Caco-2 (cell line): ENCODE results near the gene VCP. TPM values are rescaled to one million over a fixed set of nuclear protein-coding genes. Genes with fewer than 3 reads are reported as not detected.

Source experiments
- Bru-seq: library from RNA; stranded (reverse); fragments of 400-500 nt; gene quantifications from one replicate; lab custom pipeline; 2021; lab: Mats Ljungman, UMichigan
- BruChase-seq, 2 experiments: library from RNA; stranded (reverse); fragments of 400-500 nt; gene quantifications; one replicate each; lab custom pipeline; 2021; lab: Mats Ljungman, UMichigan
- BruUV-seq: library from RNA; stranded (reverse); fragments of 400-500 nt; replicated peaks from 2 replicates; lab custom pipeline; 2021; lab: Mats Ljungman, UMichigan
- CTCF ChIA-PET: fragments of 300-600 bp; sonication (Branson Sonifier 250); formaldehyde crosslinking; loops from one replicate; lab custom pipeline; 2022; ENCODE audit warnings: antibody characterized with exemption; lab: Charles Lee
- POLR2A ChIA-PET: fragments of 300-600 bp; sonication (Branson Sonifier 250); formaldehyde crosslinking; loops from one replicate; lab custom pipeline; 2022; ENCODE audit warnings: antibody characterized with exemption; lab: Charles Lee
- DNase-seq, 2 experiments: peaks; one replicate each; pipeline versions ENCODE4 v3.0.0 to v3.0.0-alpha.2; 2020 to 2022
- H3K27me3 ChIP-seq: replicated peaks from 2 replicates; pipeline ENCODE4 v1.6.0; 2011; ENCODE audit warnings: low read length; ENCODE audit not compliant: control insufficient read depth, insufficient read depth
- H3K36me3 ChIP-seq: 2 replicates; pipeline ENCODE4 v1.5.1; 2011; ENCODE audit warnings: low read length; ENCODE audit not compliant: control insufficient read depth, insufficient read depth
- H3K4me1 ChIP-seq: fragments of 250-450 bp; sonication (Bioruptor Pico); 2 replicates; pipeline ENCODE4 v1.5.1; 2020; ENCODE audit warnings: mild to moderate bottlenecking
- H3K4me3 ChIP-seq: 2 replicates; pipeline ENCODE4 v1.5.1; 2011; ENCODE audit warnings: low read depth, mild to moderate bottlenecking, control low read depth, low read length
- H3K9me3 ChIP-seq: fragments of 250-450 bp; sonication (Bioruptor Pico); 2 replicates; pipeline ENCODE4 v1.5.1; 2020; ENCODE audit warnings: mild to moderate bottlenecking, moderate library complexity
- H3K27ac Mint-ChIP-seq: one replicate; pipeline ENCODE4 v1.8.0; 2022; ENCODE audit warnings: mixed read lengths; ENCODE audit not compliant: unreplicated experiment
- H3K27me3 Mint-ChIP-seq: one replicate; pipeline ENCODE4 v1.8.0; 2022; ENCODE audit warnings: mixed read lengths; ENCODE audit not compliant: insufficient read depth, unreplicated experiment
- H3K36me3 Mint-ChIP-seq: one replicate; pipeline ENCODE4 v1.8.0; 2022; ENCODE audit warnings: mild to moderate bottlenecking, mixed read lengths; ENCODE audit not compliant: insufficient read depth, unreplicated experiment
- H3K4me1 Mint-ChIP-seq: one replicate; pipeline ENCODE4 v1.8.0; 2022; ENCODE audit warnings: low read depth, mixed read lengths; ENCODE audit not compliant: unreplicated experiment
- H3K4me3 Mint-ChIP-seq: one replicate; pipeline ENCODE4 v1.8.0; 2022; ENCODE audit warnings: mild to moderate bottlenecking, moderate library complexity, mixed read lengths; ENCODE audit not compliant: unreplicated experiment
- H3K9me3 Mint-ChIP-seq: one replicate; pipeline ENCODE4 v1.8.0; 2022; ENCODE audit warnings: mixed read lengths; ENCODE audit not compliant: unreplicated experiment
- intact Hi-C: fragments of 100-400 bp; cut with micrococcal nuclease; formaldehyde crosslinking; loops from one replicate; pipeline ENCODE4 v1.10.0; 2022; ENCODE audit not compliant: unreplicated experiment
- long read RNA-seq: library from polyadenylated mRNA; stranded (forward); transcript quantifications from one replicate; pipeline ENCODE4 v2.0.0, GENCODE V29; 2022
- total RNA-seq: library from RNA; stranded (reverse); gene quantifications from 2 replicates; pipeline ENCODE4 v1.2.3, GENCODE V29; 2022
- TF ChIP-seq, protein P1 (sequence below), 2 experiments: fragments of 200-600 bp in 1 of 2; IDR thresholded peaks; 1 replicate in 1 of 2; 2 replicates in 1 of 2; pipeline versions ENCODE4 v1.5.1 to v1.8.0; 2011 to 2022; ENCODE audit warnings: antibody characterized with exemption in 1 of 2, control low read depth in 1 of 2, inconsistent platforms in 1 of 2, low read depth in 1 of 2, low read length in 1 of 2, mild to moderate bottlenecking in 1 of 2, moderate library complexity in 1 of 2; ENCODE audit not compliant: insufficient read depth in 1 of 2, severe bottlenecking in 1 of 2, unreplicated experiment in 1 of 2

VCP gene
- 281 TPM in 2 replicates for total RNA-seq
- Bru-seq, nascent RNA, result percentile 96 among the genes with signal in this experiment
- BruChase-seq, experiment 1, labeled RNA remaining after a 2-hour chase, result percentile 96 among the genes with signal in this experiment
- BruChase-seq, experiment 2, labeled RNA remaining after a 6-hour chase, result percentile 98 among the genes with signal in this experiment
- long read RNA-seq, full-length matches to known transcripts, result 920 of 1,035 reads
- long read RNA-seq, partial matches to known transcripts, result 36 of 1,035 reads
- long read RNA-seq, other reads (novel, unspliced or antisense), result 79 of 1,035 reads

DNA sequence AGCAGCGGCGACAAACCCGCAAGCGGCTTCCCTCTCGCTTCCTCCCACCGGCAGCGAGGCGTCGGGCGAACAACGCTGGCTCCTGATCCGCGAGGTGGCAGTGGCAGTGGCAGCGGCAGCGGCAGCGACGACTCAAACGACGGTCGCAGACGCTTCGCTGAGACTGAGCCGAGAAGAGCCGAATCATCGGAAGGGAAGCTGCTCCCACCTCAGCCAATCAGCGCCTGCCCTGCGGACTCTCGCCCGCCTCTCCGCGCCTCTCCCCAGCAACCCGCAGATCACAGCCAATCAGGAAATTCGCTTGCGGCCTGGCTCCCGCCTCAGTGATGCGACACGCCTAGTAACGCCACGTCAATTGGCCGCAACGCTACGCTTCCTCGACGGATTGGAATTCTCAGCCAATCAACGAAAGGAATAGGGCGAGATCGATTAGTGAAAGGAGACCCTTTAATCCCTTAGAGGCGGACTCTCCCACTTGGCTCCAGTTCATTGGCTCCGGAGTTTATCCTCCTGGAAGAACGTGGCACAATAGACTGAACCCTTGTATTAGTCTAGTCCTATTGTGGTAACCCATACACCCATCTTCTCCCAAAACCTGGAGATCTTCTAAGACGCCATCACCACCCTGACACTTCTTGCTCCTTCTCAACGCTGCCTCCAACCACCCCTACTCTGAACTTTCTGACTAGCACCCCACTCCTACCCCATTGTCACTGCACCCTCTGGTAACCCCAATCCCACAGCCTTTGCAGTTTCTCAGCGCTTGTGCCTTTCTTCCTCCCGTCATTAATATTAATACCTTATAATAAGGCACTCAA lies at the start of gene VCP:
Gene VCP, minus strand, starts transcription at position 165 of the 818 bp plus-strand sequence. CDS start 272 bp downstream, outside the sequence.
- Mint-ChIP-seq H3K9me3 (no peaks in the 10 kb centered on the region), H3K36me3 (peaks cover 64% of the 10 kb centered on the region), H3K4me3 (peak within 1 kb of the TSS; percentile 93), H3K27me3 (no peaks in the 10 kb centered on the region), H3K27ac (peak within 1 kb of the TSS; percentile 97), H3K4me1 (peaks cover 22% of the 10 kb centered on the region)
- no peaks in the 10 kb centered on the region for H3K27me3 ChIP-seq
- H3K4me3 ChIP-seq, result peak within 1 kb of the TSS; percentile 73
- intact Hi-C loops, result loop anchor here (1.0 kb wide), 3 partner anchors 8 to 83 kb away; partner anchors contain the start of genes DNAJB5 and PIGO
- ChIA-PET CTCF (interaction anchor here (0.6 to 2.2 kb wide), 9 partner anchors 8 to 438 kb away, joined by 3 to 9 read pairs (median 6); partner anchors contain the start of gene ATOSB), POLR2A (interaction anchor here (0.5 to 1.9 kb wide), 15 partner anchors 8 to 660 kb away, joined by 3 to 16 read pairs (median 4); partner anchors contain the start of genes ATOSB, CREB3, DNAJB5 and FANCG)
- TF ChIP-seq, protein P1, sequence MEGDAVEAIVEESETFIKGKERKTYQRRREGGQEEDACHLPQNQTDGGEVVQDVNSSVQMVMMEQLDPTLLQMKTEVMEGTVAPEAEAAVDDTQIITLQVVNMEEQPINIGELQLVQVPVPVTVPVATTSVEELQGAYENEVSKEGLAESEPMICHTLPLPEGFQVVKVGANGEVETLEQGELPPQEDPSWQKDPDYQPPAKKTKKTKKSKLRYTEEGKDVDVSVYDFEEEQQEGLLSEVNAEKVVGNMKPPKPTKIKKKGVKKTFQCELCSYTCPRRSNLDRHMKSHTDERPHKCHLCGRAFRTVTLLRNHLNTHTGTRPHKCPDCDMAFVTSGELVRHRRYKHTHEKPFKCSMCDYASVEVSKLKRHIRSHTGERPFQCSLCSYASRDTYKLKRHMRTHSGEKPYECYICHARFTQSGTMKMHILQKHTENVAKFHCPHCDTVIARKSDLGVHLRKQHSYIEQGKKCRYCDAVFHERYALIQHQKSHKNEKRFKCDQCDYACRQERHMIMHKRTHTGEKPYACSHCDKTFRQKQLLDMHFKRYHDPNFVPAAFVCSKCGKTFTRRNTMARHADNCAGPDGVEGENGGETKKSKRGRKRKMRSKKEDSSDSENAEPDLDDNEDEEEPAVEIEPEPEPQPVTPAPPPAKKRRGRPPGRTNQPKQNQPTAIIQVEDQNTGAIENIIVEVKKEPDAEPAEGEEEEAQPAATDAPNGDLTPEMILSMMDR (IDR thresholded peaks at IDR 0.05; ENCODE audit: insufficient read depth in 1 of 2, low read depth in 1 of 2, low read length in 1 of 2, severe bottlenecking in 1 of 2, unreplicated experiment in 1 of 2), result no peak
- no peaks in the 10 kb centered on the region for H3K9me3 ChIP-seq
- peaks cover 2% of the 10 kb centered on the region; the same call in 1 of the 2 replicates for H3K36me3 ChIP-seq
- peak; percentile 98 to 99 for DNase-seq
- BruUV-seq, result TSS peak; percentile 82
- H3K4me1 ChIP-seq, result peaks cover 12% of the 10 kb centered on the region

DNA sequence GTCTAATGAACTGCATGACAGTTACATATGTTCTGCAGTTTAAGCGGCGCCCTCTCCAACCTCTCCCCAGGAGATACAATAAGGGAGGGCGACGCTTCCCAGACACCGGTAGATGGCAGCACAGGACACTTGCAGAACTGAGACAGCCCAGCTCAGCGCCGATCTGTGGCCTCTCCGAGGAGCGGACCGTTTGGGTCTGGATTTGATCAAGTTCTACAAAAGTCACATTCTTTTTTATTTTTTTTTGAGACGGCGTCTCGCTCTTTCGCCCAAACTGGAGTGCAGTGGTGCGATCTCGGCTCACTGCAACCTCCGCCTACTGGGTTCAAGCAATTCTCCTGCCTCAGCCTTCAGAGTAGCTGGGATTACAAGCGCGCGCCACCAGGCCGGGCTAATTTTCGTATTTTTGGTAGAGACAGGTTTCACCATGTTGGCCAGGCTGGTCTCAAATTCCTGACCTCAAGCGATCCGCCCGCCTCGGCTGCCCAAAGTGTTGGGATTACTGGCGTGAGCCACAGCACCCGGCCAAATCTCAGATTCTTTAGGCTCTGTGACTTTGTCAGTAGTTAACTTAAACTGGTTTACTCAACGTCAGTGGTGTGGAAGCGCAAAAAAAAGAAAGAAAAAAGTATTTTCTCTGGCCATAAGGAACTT lies 44.6 kb upstream of the VCP start:
- peak overlapping the region; percentile 68 for H3K27ac Mint-ChIP-seq
- peaks cover 17% of the 10 kb centered on the region for H3K4me1 Mint-ChIP-seq
- TF ChIP-seq, protein P1 (IDR thresholded peaks at IDR 0.05; ENCODE audit: insufficient read depth in 1 of 2, low read depth in 1 of 2, low read length in 1 of 2, severe bottlenecking in 1 of 2, unreplicated experiment in 1 of 2), result peak; percentile 90
- H3K27me3 Mint-ChIP-seq, result no peaks in the 10 kb centered on the region
- CTCF ChIA-PET, result interaction anchor here (0.6 to 3.0 kb wide), 10 partner anchors 14 to 437 kb away, joined by 3 to 54 read pairs (median 4); partner anchors contain the start of gene UNC13B
- BruUV-seq, result no TSS peak
- POLR2A ChIA-PET, result interaction anchor here (0.6 to 3.3 kb wide), 4 partner anchors 14 to 694 kb away, joined by 3 to 26 read pairs (median 8); partner anchors contain the start of genes STOML2 and UNC13B
- intact Hi-C loops, result loop anchor here (1.0 to 10.0 kb wide), 7 partner anchors 44 to 618 kb away; partner anchors contain the start of genes CREB3 and TLN1
- H3K4me1 ChIP-seq, result peaks cover 21% of the 10 kb centered on the region
- H3K36me3 Mint-ChIP-seq, result peaks cover 14% of the 10 kb centered on the region
- peak; percentile 90 to 91 for DNase-seq
- H3K4me3 Mint-ChIP-seq, result peak overlapping the region; percentile 91
- H3K4me3 ChIP-seq, result peak overlapping the region; percentile 92
- H3K27me3 ChIP-seq, result no peaks in the 10 kb centered on the region
- H3K9me3 Mint-ChIP-seq, result no peaks in the 10 kb centered on the region
- no peaks in the 10 kb centered on the region for H3K9me3 ChIP-seq
- H3K36me3 ChIP-seq, result no peaks in the 10 kb centered on the region
